Measurements from ENCODE around the gene WWOX. TPM values are rescaled to one million over a fixed set of nuclear protein-coding genes. Genes with fewer than 3 reads are reported as not detected.

Gene WWOX
- total RNA-seq, 1 experiment from 2014 or later = 20.3 TPM

DNA sequence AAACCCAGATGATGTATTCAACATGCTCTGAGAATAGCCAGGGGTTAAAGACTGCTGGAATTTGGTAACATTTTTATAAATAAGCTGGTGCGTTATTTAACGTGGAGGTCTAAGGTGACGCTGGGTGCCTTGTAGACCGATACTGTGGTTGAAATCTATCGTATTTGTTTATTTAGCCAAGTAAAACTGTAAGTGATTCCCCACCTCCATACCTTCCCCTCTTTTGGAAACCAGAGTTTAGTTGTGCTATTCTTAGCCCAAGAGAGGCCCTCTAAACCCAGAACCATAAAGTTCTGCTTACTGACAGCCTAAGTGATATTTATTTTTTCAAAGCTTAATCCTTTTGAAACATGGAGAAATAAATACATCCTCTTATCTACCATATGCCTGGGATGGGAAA, 744.5 kb downstream of the WWOX start:
- DNase-seq (ENCODE audit: low read depth) = no peak

DNA sequence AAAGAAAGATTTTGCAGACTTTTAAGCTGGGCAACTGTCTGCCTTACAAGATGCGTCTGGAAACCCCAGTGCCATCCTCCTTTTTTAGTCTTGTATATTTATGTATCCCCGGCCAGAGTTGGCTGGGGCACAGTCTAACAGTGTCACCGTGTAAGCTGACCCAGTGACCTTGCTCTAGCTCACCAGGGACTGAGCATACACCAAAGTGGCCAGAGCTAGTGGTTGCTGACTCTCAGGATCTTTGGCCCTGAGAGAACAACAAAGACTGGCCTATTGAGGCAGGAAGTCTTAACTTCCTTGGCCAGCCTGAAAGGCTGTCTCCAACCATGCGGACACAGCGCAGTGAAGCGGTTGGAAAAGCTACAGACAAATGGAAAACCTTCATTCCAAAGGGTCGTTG, 745.2 kb downstream of the WWOX start:
- DNase-seq (ENCODE audit: low read depth) = no peak

DNA sequence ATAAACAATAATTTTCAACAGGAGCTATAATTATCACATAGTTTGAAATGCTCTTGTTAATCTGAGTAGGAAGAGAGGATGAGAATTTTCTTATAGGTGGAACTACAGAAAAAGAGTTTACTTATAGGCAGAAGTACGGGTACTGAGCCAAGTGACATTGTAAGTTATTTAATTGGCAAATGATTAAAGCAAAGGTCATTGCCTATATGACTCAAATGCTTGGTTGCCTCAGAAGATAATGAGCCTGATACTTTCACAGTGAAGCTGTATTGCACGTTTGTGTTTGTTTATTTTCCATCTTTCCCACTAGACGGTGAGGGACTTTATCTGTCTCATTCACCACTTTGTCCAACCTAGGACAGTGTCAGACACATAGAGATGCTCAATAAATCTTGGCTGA, 751.8 kb downstream of the WWOX start:
- no peak for DNase-seq (ENCODE audit: low read depth)

DNA sequence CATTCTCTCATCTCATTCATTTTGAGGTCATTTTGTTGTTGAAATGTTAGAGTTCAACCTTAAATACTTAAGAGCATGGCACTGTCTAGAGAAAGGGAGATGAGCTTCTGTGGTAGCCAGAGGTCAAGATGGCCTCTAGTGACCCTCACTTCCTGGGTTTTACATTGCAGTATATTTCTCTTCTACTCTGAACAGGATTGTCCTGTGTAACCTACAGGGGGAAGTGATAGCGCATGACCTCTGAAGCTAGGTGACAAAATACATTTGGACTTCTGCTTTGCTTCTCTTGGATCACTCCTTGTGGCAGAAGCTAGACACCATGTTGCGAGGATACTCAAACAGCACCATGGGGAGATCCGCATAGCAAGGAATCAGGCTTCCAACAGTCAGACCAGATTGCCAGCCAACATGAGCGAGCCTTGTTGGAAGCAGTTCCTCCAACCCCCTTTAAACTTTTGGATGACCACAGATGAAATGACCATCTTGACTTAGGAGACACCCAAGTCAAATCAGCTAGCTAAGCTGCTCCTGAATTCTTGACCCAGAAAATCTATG, 752.7 kb downstream of the WWOX start:
- no peak for DNase-seq (ENCODE audit: low read depth)

DNA sequence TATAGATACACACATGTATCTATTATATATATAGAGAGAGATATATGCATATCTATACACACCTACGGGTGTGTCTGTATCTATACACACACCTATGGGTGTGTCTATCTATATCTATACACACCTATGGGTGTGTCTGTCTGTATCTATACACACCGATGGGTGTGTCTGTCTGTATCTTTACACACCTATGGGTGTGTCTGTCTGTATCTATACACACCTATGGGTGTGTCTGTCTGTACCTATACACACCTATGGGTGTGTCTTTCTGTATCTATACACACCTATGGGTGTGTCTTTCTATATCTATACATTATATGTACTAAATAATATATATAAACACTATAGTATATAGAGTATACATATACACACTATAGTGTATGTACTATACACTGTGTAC, 762.6 kb downstream of the WWOX start:
- no peak for DNase-seq (ENCODE audit: low read depth)

GRCh38 chr16:78866521-78866920, 767.1 kb downstream of the WWOX start:
- DNase-seq (ENCODE audit: low read depth) = no peak

DNA sequence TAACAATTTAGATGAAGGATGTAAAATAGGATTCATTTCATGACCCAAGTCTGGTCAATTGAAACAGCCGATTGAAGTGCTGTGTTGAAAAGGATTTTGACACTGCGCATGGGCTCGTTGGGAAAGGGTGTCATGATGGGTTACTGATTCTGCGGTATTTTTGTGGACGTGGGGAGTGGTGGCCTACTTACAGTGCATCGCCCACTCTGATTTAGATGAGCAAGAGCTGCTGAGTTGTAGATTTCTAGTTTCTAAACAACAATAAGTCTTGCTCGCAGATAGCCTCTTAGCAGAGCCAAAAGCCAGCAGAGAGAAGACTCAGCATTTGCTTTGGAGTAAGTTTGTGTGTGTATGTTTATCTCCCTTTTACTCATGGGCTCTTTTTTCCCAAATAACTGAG, 770.0 kb downstream of the WWOX start:
- DNase-seq (ENCODE audit: low read depth) = no peak

DNA sequence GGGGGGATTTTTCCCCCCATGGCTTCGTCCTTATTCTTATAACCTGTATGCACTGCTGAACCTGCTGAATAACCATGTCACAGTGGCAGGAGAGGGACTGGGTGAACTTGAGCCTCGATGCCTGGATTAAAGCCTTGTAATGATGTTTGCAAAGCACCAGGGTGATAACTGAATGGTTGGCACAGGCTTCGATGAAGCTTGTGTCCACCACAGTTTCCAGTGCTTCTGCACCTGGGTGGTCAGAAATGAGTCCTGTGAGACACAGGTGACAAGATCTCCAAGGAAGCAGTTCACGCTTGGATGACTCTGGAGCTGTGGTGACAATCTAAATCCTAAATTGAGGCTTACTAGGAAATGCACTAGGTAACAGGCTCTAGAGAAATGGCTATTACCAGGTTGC, 771.8 kb downstream of the WWOX start:
- no peak for DNase-seq (ENCODE audit: low read depth)

GRCh38 chr16:78876671-78877070, 777.2 kb downstream of the WWOX start:
- DNase-seq (ENCODE audit: low read depth) = no peak

DNA sequence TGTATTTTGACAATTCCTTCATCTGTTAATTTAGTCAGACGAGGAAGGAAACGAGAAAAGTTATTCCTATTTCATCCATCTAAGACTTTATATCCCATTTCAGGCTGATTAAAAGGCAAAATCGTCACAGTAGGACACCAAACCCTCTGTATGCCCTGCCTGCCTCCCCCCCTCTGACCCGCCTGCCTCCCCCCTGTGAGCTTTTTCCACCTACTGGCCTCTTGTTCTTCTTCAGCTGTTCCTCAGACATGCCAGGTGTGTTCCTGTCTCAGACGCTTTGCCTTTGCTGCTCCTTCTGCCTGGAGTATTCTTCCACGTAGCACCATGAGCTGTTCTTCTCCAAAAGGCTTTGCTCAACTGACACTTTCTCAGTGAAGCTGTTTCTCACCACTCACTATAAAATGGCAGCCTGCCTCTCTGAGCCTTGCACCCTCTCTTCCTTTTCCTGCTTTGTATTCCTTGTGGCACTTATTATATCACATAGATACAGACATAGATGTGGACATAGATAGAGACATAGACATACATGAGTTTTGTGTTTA, 777.7 kb downstream of the WWOX start:
- no peak for DNase-seq (ENCODE audit: low read depth)

- no peak for DNase-seq (ENCODE audit: low read depth)
Observed at GRCh38 chr16:78878570-78878969, 779.1 kb downstream of the WWOX start.

DNA sequence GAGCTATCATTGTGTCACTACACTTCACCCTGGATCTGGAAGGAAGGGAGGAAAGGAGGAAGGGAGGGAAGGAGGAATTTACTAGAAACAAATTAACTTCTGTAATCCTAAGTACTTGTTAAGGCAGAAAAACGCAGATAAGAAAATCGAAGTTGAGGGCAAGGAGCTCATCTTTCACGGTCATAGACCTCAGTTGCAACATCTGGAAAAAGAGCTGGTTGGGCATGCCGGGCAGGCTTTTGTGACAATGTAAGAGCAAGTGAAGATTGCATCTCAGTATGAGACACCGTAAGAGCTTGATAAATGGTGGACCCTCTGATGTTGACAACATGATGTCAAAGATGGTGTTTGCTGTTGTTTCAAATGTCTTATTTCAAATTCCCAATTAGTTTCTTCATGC, 779.6 kb downstream of the WWOX start:
- DNase-seq (ENCODE audit: low read depth) = no peak

DNA sequence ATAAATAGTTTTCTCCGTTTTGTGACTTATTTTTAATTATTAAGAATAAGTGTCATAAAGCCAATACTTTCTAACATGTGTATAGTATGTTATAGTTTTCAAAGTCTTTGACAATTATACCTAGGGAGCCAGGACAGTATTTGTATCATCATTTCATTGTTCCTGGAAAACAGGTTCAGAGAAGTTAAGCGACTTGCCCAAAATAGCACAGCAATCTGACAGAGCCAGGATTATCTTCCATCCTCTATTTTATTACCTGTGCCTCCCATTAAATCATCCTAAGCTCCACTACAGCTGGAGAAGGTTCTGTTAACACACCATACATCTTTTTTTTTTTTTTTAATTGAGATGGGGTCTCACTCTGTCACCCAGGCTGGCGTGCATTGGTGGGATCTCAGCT, 782.7 kb downstream of the WWOX start:
- DNase-seq (ENCODE audit: low read depth) = no peak

DNA sequence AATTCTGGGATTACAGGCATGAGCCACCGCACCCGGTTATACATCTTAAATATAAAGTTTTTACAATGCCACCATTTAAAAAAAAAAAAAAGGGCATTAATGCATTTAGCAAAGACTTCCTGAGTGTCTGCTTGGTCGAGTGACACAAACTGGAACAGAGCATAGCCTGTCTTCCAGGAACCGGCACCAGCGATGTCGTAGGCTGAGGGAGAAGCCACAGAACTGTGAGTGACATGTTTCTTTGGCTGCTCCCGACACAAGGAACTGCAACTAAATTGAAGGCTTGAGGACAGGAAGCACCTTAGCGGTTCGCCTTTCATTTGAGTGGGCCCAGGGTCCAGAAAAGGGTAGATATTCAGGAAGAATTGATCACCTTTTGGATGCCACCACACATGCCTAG, 783.3 kb downstream of the WWOX start:
- DNase-seq (ENCODE audit: low read depth) = no peak

GRCh38 chr16:78884204-78884603, 784.8 kb downstream of the WWOX start:
- DNase-seq (ENCODE audit: low read depth) = no peak

DNA sequence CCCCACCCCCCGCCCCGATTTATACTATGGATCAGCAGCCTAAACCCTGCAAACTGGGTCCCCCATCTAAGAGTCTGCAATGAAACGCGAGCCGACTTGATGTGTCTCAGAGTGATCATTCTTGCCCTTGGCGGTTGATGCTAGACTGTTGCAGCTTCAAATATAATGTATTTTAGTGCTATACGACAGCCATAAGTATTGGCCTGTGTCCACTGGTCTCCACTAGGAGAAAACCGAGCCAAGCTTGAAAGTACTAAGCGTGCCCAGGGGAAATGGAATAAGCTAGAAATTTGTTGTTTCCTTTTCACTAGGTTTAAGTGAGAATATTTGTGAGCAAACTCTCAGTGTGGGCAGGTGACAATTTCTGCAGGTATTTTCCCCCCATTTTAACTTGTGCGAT, 789.9 kb downstream of the WWOX start:
- no peak for DNase-seq (ENCODE audit: low read depth)

GRCh38 chr16:78890373-78890895, 791.0 kb downstream of the WWOX start:
- no peak for DNase-seq (ENCODE audit: low read depth)

DNA sequence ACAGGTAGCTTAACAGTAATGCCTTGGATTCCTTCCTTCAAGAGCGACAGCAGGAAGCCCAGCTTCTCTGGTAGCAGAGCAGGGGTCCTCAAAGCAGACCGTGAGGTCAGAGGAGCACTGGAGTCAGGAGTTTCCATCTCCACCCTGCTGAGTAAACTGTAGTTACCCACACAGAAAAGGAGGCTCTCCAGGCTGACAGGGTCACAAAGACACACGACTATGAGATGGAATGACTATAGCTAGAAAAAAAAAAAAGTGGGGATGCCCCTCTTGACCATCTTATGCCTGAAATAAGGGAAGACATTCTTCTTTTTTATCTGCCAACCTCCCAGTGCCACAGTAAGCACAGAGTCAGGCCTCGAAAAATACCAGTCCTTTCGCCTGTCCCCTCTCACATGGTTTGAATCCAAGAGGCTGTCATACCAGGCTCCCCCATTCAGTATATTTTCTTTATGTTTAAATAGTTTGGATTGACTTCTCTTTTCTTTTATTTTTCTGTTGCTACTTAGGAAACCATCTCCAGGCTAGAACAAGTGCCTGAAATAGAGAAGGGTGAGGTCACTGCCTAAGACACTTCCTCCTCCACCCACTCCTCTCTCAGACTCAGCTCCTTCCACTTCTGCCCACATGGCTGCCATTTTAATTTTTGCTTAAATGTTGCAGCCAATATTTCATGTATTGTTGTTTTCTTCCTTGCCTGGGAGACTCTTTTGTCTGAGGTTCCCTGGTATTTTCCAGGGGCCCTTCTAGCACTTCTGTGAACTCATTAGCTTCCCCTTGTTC, 793.7 kb downstream of the WWOX start:
- DNase-seq (ENCODE audit: low read depth) = no peak

GRCh38 chr16:78894886-78895285, 795.4 kb downstream of the WWOX start:
- no peak for DNase-seq (ENCODE audit: low read depth)

GRCh38 chr16:78895681-78896080, 796.2 kb downstream of the WWOX start:
- DNase-seq (ENCODE audit: low read depth) = no peak

DNA sequence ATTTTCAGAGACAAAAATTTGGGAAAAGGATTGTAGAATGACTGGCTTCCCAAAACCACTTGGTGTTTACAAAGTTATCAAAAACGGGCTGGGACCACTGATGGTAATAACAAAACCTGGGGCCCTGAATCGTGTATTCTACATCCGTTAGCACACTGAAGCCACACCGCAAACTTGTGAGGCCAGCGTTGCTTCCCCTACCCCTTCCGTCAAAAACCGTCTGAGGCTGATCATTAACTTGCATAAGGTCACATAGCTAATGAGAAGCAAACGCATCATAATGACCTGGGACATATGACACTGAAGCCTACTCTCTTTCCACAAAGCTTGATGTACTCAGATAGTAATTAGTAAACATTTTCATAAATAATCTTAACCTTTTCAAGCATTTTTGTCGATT, 796.8 kb downstream of the WWOX start:
- no peak for DNase-seq (ENCODE audit: low read depth)

- DNase-seq (ENCODE audit: low read depth) = no peak
Observed at GRCh38 chr16:78897299-78897698, 797.8 kb downstream of the WWOX start.

DNA sequence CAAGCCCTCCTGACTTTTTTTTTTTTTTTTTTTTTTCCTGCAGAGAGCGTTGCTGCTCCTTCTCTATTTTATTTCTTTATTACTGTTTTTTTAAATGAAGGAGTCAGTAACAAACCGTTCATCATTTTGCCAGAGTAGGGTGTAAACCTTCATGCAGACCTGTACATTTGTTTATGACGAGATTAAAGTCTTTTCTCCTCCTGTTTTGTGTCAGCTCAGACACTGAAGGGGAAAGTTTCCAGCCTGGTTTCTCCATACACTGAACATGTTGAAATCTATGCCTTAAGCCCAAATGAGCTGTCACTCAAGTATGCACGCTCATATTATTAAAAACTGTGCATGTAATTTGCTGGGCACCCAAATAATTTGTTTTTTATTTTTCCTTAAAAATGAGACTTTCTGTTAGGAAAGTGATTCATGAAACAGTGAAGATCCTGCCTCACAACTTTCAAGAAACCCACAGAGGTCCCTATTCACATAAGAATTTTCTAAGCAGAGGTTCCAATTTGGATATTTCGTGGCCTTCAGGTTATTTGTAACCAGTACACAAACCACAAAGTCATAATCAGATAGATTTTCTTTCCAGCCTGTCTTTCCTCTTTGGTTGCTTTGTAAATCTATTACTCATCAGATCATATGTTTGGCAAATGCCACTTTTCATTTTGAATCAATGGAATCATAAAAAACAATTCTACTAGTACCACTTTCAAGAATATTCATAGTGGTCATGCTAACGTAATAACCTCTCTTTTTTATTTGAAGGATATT, 800.8 kb downstream of the WWOX start:
- no peak for DNase-seq (ENCODE audit: low read depth)
